ENCODE measurements around the gene ASB13. TPM values are rescaled to one million over a fixed set of nuclear protein-coding genes. Genes with fewer than 3 reads are reported as not detected.

ASB13 gene
- total and polyA plus RNA-seq, 10 of the 15 experiments (the other 5 are each of a cell fraction or from before 2014, with no cell fraction given): 0.02 to 0.59 (median 0.10) TPM; not detected in 2

DNA sequence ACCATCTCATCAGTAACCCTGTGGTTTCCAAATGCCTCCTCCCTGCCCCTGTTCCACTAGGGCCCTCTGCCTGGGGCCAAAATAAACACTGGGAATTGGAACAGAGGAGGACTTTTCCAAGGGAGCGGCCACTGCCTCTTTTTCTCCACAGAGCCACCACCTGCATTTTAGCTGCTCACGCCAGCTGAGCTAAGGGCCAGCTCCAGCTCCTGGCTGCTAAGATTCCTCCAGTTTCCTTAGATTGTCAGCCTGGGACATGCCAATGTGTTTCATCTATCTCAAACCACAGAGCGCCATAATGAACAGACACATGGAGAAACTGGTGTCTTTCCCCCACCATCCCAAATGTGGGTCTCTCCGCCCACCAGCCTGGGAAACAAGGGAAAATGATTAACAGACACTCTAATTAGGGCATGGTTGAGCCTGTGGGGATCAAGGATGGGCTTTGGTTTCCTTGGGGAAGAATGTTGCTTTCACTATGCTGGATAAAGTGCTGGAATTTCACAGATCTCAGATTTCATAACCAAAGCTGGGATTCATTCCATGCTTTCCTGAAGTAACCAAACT is 52.2 kb downstream of the ASB13 start (continued):
- TF ChIP-seq SREBF2 (IDR thresholded peaks at IDR 0.05; ENCODE audit: low read length): no peak

DNA sequence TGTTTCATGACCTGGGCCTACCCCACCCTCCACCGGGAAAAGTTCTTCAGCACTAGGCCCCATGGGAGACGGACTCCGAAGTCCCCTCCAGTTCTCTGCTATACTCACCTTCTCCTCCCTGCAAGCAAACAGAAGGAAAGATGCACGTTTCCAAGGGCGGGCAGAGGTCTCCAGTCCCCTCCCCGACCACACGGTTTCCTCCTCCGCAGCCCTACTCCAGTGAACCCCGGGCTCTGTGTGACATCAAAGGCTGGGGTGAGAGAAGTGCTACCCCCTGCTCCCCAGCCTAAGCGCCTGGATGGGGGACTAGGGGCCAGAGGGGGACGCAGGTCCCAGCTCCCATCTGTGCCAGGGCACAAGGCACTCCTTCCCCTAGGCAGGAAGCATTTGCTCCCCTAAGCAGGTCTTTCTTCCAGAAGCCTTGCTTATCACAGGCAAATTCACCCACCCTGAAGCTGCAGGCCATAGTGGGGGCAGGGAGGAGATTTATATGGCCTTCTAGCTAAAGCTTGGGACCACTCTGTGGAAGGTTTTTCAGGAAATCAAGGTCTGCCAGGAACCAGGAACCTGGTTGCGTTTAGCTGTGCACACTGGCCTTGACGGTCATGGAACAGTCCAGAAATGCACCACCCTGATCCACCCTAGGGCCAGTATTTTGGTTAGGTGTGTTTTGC is 52.8 kb downstream of the ASB13 start:
- FAIRE-seq (no peak), DNase-seq (ENCODE audit: low read depth, low spot score) (no peak)
- WGBS (ENCODE audit: insufficient coverage, insufficient replicate concordance, low lambda C conversion rate, missing lambda C conversion rate): 40% methylated on average over 13 of the region's 13 CpGs

More for the DNA sequence above, 52.8 kb downstream of the ASB13 start:
- no peak overlapping the region for H3K4me3 ChIP-seq
- H3K4me2 ChIP-seq (ENCODE audit: control insufficient read depth, insufficient read depth): no peak overlapping the region
- H3K27ac ChIP-seq (ENCODE audit: control insufficient read depth, insufficient read depth): no peak overlapping the region
- ChIA-PET SMC1A (ENCODE audit: uncharacterized antibody, unreplicated experiment) (interaction anchor here (0.6 to 1.0 kb wide), 2 partner anchors 171 to 179 kb away, joined by 3 read pairs; no protein-coding TSS in a partner anchor), CTCF (interaction anchor here (0.6 to 1.4 kb wide), 5 partner anchors 9 to 170 kb away, joined by 4 to 5 read pairs (median 4); no protein-coding TSS in a partner anchor), RAD21 (ENCODE audit: unreplicated experiment) (no interaction called here), POLR2A (no interaction called here)
- TF ChIP-seq, protein P1, sequence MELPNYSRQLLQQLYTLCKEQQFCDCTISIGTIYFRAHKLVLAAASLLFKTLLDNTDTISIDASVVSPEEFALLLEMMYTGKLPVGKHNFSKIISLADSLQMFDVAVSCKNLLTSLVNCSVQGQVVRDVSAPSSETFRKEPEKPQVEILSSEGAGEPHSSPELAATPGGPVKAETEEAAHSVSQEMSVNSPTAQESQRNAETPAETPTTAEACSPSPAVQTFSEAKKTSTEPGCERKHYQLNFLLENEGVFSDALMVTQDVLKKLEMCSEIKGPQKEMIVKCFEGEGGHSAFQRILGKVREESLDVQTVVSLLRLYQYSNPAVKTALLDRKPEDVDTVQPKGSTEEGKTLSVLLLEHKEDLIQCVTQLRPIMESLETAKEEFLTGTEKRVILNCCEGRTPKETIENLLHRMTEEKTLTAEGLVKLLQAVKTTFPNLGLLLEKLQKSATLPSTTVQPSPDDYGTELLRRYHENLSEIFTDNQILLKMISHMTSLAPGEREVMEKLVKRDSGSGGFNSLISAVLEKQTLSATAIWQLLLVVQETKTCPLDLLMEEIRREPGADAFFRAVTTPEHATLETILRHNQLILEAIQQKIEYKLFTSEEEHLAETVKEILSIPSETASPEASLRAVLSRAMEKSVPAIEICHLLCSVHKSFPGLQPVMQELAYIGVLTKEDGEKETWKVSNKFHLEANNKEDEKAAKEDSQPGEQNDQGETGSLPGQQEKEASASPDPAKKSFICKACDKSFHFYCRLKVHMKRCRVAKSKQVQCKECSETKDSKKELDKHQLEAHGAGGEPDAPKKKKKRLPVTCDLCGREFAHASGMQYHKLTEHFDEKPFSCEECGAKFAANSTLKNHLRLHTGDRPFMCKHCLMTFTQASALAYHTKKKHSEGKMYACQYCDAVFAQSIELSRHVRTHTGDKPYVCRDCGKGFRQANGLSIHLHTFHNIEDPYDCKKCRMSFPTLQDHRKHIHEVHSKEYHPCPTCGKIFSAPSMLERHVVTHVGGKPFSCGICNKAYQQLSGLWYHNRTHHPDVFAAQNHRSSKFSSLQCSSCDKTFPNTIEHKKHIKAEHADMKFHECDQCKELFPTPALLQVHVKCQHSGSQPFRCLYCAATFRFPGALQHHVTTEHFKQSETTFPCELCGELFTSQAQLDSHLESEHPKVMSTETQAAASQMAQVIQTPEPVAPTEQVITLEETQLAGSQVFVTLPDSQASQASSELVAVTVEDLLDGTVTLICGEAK (IDR thresholded peaks at IDR 0.05; ENCODE audit: borderline replicate concordance): no peak
- TF ChIP-seq MEF2B (IDR thresholded peaks at IDR 0.05; ENCODE audit: partially characterized antibody, poor library complexity, severe bottlenecking): no peak
- no peak for TF ChIP-seq BCL11A (IDR thresholded peaks at IDR 0.05; ENCODE audit: low read depth, low read length)
- TF ChIP-seq SPI1 (IDR thresholded peaks at IDR 0.05; ENCODE audit: borderline replicate concordance, insufficient read depth, low read depth, low read length): no peak
- TF ChIP-seq FOXK2 (IDR thresholded peaks at IDR 0.05): no peak
- H3K9ac ChIP-seq (ENCODE audit: control insufficient read depth, insufficient read depth, low read length): no peak overlapping the region
- no peaks in the 10 kb centered on the region for H3K79me2 ChIP-seq (ENCODE audit: control insufficient read depth, insufficient read depth, low read length)
- H3K36me3 ChIP-seq (ENCODE audit: control insufficient read depth in 2 of 2, insufficient read depth in 2 of 2, low read length in 1 of 2): no peaks in the 10 kb centered on the region
- no peaks in the 10 kb centered on the region for H4K20me1 ChIP-seq (ENCODE audit: control insufficient read depth, insufficient read depth)
- peaks cover 3 to 4% of the 10 kb centered on the region in 2 experiments for H3K27me3 ChIP-seq (replicated peaks in 1 of 2; ENCODE audit: control insufficient read depth in 2 of 2, insufficient read depth in 2 of 2, low read length in 1 of 2)
- no peak for ATAC-seq
- H2AFZ ChIP-seq (ENCODE audit: control insufficient read depth, low read depth, low read length): no peak overlapping the region
- in situ Hi-C loops (cut with MboI) (no loop called here), intact Hi-C loops (cut with micrococcal nuclease; ENCODE audit: unreplicated experiment) (no loop called here)
- H3K9me3 ChIP-seq (replicated peaks; ENCODE audit: control insufficient read depth, insufficient read depth, low read length): no peaks in the 10 kb centered on the region
- H3K4me1 ChIP-seq (ENCODE audit: control insufficient read depth, insufficient read depth, low read length): no peaks in the 10 kb centered on the region
- no TSS peak for BruUV-seq (replicated peaks)
